NOMO-1 treated with dmso at 0.1 percent for 144 hours (cell line): Measurements from ENCODE around the gene SH2D3A.

Source experiments
- DNase-seq: peaks from one replicate; lab custom pipeline; 2025; ENCODE audit not compliant: unreplicated experiment; lab: John Stamatoyannopoulos, UW

SH2D3A gene

GRCh38 chr19:6738787-6739389 lies 28.3 kb downstream of the SH2D3A start:
- no peak for DNase-seq

DNA sequence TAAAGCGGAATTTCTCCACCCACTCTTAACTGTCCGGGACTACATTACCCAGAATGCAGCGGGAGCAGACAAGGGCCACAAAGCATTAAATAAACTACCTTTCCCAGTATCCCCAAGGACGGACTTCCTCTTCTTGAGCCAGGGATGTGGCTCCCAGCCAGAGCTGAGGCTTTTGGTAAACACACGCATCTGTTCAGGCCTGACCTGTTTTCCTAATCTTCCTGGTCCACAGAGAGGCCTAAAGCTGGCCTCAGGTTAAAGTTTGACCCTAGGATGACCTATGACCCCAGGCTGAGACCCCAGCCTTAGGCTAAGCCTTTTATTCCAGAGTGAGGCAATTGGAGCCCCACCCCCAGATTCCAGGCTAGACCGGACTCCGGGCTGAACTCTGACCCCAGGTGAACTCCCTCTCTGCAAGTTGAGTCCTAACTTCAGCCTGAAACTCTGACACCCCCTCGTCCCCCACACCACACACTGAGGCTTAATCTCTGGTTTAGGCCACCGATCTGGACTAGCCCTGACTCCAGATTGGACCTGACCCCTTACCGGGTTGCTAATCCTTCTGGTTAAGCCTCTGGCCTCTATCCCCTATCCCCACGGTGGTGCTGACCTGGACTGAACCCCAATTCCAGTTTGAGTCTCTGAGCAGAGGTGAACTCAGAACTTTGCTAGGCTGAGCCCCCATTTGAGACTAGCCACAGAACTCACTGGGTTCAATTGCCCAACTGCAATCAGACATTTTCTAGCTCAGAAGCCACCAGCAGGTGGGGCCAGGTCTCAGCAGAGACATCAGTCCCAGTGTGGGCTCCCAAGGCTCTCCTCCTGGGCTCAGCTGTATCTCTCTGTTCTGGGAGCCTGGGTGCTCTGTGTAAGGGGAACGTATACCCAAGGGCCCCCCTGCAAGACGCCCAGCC lies 29.1 kb downstream of the SH2D3A start:
- peak; percentile 78 for DNase-seq

DNA sequence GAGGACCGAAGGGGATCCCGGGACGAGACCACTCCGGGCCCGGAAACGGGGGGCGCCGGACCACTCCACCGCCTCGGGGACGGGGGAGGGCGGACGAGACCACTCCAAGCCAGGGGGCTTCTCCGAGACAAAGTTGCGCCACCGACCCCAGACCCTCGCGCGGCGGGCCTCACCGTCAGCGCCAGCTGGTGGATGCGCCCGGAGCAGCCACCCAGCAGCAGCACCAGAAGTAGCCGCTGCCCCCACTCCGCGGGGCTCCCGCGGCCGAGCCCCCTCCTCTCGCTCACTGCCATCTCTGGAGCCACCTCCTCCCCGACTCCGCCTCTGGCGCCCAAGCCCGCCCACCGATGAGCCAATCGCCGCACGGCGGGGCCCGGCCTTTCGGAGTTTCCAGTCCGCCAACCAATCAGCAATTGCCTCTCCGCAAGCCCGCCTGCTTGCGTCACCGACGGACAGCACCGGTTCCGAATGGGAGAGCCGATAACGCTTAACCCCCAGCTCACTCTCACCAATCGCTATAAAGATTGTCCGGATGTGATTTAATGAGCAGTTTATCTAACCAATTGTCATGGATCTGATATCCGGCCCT lies 29.9 kb downstream of the SH2D3A start, which contains the start of gene GPR108:
Gene GPR108, minus strand, starts transcription at position 297 of the 589 bp plus-strand sequence. Its CDS starts 4 bp downstream, at position 293.
- DNase-seq = peak; percentile 99

GRCh38 chr19:6736917-6737283 lies 30.3 kb downstream of the SH2D3A start:
- DNase-seq = no peak

DNA sequence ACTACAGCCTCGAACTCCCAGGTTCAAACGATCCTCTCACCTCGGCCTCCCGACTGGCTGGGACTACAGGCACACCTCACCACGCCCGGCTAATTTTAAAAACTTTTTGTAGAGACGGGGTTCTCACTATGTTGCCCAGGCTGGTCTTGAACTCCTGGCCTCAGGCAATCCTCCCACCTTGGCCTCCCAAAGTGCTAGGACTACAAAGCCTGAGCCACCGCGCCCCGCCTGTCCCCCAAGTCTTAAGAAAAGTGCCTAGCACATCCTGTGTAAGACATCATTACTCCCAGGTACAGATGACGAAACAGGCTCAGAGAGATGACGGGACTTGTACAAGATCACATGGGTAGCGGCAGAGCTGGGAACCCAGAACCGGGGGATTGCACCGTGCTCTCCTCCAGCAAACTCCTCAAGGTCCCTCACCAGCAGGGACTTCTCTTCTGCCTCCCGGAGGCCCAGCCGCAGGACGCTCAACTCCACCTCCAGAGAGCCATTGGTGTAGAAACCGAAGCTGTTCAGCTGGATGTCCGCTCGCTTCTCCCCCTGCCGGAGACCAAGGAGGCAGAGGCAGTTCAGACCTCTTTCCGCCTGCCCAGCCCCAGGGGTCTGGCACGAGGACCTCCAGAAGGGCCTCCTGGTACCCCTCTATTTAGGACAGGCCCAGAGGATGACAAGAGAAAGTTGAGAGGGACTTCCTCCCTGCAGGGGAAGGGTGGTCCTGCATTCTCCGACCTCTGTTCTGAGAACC lies 30.9 kb downstream of the SH2D3A start:
- DNase-seq = peak; percentile 85

DNA sequence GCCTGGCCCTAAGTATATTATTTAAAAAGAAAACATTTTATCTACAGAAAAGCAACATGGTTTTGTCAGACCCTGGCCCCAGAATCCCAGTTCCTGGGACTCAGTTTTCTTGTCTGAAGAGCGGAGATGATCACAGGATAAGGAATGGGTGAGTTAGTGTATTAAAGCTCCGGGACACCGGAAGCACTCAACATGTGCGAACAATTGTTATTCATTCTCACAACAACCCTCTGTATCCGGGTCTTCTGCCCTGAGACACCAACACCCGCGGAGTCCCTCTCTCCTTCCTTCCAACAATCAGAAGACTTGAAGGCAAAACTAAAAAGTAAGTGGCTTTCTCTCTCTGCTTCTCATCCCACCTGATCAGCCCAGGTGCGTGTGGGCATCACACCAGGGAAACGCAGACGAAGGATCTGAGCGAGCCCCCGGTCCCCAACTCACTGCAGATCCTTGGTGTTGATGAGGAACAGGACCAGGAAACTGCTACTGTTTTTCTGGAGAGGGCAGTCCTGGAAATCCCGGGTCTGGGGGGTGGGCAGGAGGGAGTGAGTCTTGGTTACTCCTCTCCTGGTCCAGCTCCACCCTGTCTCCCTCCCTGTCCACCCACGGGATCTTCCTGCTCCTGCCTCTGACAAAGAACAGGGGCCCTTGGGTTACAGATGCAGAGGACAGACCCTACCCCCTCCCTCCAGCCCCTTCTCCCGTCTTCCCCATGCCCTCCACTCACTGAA lies 31.9 kb downstream of the SH2D3A start:
- no peak for DNase-seq

DNA sequence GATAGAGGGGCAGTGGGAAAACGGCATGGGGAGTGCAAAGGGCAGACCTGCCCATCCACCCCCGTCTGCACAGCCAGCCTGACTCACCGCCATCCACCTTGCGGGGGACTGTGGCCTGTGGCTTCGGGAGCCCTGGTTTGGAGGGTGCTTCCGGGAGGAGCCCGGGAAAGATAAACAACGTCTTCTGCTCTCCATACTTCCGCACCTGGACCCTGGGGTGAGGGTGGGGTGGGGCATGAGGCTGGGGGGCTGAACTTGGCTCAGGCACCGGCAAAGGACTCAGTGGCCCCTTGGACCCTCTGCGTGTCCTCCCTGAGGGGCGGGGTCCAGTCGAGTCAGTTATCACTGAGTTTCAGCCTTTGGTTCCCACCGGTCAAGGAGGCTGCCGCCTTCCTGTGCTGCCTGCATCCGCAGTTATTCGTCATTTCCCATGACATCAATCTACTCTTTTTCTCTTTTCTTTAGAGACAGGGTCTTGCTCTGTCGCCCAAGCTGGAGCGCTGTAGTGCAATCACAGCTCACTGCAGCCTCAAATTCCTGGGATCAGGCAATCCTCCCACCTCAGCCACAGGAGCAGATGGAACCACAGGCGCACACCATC lies 33.0 kb downstream of the SH2D3A start:
- no peak for DNase-seq

DNA sequence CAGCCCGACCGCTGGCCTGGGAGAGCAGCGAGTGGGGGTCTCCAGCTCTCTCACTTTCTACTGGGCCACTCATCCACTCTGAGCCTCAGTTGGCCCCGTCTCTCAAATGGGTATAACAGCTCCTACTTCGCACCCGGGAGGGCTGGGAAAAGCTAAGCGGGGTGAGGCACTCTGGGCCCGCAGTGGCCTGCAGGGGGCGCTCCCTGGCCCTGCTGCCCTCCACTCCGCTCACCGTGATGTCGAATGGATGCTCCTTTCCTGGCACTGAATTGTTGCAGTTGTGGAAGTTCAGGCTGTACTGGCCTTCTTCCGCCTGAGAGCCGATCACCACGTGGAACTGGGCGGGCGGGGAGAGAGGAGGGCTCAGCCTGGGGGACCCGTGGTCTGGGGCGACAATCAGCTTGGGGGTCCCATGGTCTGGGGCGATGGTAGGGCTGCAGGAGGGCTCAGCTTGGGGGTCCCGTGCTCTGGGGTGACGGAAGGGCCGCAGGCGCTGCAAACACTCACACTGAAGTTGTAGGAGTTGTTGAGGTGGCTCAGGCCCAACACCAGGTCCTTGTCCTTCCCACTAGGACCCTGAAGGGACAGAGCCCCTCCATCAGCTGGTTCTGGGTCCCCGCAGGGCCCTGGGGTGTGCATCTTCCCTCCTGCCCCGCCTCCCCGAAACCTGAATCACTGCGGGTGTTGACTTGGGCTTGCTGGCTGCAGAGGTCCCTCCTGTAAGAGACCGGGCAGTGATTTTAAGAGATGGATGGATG lies 33.7 kb downstream of the SH2D3A start:
- DNase-seq = no peak

DNA sequence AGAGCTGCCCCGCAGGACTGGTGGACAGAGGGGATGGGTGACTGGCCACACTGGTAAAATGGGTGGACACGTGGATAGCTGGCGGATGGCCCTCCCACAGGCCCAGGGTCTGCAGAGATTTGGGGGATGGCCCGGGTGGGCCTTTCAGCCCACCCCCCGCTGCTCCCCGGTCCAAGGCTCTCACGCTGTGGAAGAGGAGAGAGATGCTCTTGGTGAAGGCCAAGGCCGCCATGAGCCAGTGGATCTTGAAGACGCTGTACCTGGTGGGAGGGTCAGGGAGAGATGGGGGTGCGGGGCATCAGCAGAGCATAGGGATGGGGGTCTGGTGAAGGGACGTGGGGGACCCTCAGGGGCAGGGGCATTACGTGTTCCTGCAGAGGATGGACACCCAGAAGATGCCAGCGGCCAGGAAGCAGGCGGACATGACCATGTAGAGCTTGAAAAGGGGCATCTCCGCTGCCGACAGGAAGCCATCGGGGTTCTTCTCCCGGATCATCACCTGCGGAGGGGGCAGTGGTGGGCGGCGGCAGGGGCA lies 34.4 kb downstream of the SH2D3A start:
- DNase-seq = no peak

DNA sequence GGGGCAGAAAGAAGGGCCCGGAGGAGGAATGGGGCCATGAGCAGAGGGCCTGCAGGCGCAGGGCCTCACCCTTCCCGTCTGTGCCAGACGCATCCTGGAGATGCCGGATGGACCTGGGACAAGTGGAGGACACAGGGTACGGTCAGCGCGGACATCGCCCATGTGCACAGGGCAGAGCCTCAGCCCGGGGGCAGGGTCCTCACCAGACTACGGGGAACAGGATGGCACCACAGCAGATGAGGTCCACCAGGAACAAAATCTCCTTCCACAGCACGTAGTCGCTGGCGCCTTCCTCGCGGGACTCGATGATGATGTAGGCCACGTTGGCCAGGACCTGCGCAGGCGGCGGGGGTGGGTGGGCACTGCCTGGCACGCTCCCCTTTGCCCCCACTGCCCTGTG lies 35.4 kb downstream of the SH2D3A start:
- DNase-seq = no peak

DNA sequence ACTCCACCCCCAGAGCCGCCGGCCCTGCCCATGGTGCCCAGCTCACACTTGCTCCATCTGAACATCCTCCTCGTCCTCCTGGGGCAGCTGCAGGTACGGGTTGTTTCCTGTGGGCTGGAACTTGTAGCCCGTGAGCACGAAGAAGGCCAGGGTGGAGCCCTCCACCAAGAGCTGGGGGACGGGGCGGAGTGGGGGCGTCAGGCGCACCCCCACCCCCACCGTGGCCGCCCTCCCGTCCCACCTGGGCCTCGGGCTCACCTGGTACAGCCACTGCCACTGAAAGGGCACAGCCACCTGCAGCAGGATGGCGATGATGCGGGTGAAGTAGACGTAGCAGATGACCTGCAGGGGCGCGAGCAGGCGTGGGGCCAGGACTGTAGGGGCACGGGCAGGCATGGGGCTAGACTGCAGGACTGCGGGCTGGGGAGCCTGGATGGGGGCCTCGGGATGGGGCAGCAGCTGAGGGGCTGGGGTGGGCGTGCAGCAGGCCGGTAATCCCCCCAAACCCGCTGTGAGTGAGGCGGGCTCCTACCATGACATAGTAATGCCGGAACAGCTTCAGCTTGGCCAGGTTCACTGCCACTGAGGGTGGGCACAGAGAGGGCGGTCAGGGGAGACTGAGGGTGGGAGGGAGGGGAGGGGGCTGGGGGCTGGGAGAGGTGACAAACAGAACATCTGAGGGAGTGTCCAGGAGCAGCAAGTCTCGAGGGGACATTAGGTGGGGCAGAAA lies 36.1 kb downstream of the SH2D3A start:
- no peak for DNase-seq

DNA sequence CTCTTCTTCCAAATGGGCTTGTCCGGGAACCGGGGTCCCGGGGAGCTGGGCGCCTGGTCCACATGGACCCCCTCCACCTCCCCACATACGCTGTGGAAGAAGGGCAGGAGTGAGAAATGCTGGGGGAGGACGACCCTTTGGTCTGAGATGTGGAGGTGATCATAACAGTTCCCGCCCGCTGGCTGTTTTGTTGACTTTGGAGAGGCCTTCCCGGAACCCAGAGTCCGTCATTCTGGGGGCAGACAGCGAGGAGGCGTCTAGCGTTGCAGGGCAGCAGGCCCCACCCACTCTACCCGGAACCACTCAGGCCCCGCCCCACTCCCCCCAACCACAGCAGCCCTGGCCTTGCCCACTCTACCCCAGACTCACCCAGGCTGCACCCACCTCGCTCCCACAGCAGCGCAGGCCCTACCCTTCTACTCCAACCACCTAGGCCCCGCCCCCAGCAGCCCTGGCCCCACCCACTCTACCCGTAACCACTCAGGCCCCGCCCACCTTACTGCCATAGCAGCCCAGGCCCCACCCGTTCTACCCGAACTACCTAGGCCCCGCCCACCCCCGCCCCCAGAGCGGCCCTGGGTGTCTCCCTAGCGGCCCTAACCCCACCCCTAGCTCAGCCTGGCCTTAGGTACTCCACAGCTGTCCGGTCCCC lies 37.0 kb downstream of the SH2D3A start:
- DNase-seq = no peak

DNA sequence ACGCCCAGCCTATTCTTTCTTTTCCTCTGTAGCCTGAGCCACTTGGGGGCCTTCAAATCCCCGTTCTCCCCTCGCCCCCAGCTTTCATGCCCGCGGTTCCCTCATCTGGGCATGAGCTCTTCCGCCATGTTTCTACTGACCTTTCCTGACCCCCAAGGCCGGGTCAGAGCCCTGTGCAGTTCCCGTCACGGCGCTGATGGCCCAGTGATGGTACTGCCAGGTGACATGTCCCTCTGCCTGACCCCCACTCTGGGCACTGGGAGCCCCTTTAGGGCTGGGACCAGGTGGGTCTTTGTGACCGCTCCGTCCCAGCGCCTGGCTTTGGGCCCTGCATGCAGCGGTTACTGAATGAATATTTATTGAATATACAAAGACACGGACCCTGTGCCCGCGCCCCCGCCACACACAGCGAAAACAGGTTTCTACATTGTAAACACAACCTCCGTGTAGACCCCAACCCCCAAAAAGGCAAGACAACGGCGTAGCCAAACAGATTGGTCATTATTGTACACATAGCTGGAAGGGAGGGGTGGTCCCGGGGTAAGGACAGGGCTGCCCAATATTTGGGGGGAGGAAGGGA lies 37.6 kb downstream of the SH2D3A start:
- no peak for DNase-seq

DNA sequence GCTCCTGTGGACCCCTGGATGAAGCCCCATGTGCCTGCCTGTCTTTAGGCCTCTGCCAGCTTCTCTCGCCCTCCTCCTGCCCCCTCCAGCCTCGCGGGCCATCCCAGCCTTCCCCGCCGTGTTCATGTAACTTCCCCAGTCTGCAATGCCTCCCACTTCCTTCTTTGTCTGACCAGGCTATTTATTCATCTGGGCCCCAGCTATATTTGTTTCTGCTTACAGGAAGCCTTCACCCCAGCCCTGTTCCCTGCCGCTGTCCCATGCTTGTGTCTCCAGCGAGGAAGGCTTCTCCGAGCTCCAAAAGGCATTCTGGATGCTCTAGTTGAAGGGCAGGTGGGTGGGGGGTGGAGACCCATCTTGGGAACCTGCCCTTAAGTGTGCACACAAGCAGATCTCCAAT lies 38.9 kb downstream of the SH2D3A start:
- peak; percentile 75 for DNase-seq

- DNase-seq = no peak
Measured at GRCh38 chr19:6725513-6726231, 41.6 kb downstream of the SH2D3A start.

GRCh38 chr19:6724631-6725492 lies 42.4 kb downstream of the SH2D3A start:
- DNase-seq = no peak
